Thyroid gland (tissue), 4 donors: Measurements from ENCODE around the gene PPFIA4.

Source experiments
- CTCF ChIP-seq, 6 experiments: fragments of 200-600 bp in 3 of 6; fragments of 450-650 bp in 3 of 6; sonication (generic) in 3 of 6; IDR thresholded peaks; one replicate each; pipeline ENCODE4 v1.5.1; 2016 to 2019; ENCODE audit warnings: antibody characterized with exemption in 6 of 6, mild to moderate bottlenecking in 2 of 6, inconsistent platforms in 1 of 6, moderate library complexity in 1 of 6
- POLR2A ChIP-seq, 2 donors: fragments of 450-650 bp; IDR thresholded peaks; one replicate each; pipeline ENCODE4 v1.6.1; 2017; ENCODE audit warnings: antibody characterized with exemption in 2 of 2, mild to moderate bottlenecking in 2 of 2, moderate library complexity in 1 of 2

GRCh38 chr1:203009185-203009584 lies 17.1 kb upstream of the PPFIA4 start:
- no peak for TF ChIP-seq CTCF (IDR thresholded peaks at IDR 0.05)
- TF ChIP-seq POLR2A (IDR thresholded peaks at IDR 0.05) = no peak
